NCI-H510A (cell line): ENCODE results near the gene ARHGAP8.

Experiments
- DNase-seq: peaks from one replicate; lab custom pipeline; 2025; lab: John Stamatoyannopoulos, UW

ARHGAP8 gene

GRCh38 chr22:44726439-44726838, 25.9 kb upstream of the ARHGAP8 start:
- no peak for DNase-seq

- no peak for DNase-seq
Measured at GRCh38 chr22:44727148-44727547, 25.2 kb upstream of the ARHGAP8 start.

GRCh38 chr22:44727709-44728108, 24.7 kb upstream of the ARHGAP8 start:
- DNase-seq, result no peak

DNA sequence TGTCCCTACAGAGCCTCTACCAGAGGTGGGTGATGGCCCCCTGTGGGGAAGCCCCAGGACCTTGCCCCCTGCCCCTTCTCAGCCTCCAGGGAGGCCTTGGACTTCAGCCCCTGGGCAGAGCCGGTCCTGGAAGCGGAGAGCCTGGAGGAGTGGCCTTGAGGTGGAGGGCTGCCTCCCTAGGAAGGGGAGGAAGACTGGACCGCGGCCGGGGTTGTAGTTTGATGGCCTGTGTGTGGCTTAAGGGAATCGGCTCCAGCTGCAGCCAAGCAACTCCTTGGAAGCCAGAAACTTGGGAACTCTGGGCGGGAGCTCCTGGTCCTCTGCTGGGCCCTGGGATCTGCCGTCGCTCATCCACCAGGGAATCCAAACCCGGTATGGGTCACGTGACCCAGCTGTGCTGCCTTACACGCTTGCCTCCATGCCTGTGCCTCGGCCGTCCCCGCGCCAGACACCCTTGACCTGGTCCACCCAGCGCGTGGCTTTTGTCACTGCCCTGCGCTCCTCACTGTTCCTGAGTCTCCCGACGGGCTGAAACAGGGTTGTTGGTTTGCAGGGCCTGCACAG, 23.5 kb upstream of the ARHGAP8 start:
- DNase-seq, result no peak

DNA sequence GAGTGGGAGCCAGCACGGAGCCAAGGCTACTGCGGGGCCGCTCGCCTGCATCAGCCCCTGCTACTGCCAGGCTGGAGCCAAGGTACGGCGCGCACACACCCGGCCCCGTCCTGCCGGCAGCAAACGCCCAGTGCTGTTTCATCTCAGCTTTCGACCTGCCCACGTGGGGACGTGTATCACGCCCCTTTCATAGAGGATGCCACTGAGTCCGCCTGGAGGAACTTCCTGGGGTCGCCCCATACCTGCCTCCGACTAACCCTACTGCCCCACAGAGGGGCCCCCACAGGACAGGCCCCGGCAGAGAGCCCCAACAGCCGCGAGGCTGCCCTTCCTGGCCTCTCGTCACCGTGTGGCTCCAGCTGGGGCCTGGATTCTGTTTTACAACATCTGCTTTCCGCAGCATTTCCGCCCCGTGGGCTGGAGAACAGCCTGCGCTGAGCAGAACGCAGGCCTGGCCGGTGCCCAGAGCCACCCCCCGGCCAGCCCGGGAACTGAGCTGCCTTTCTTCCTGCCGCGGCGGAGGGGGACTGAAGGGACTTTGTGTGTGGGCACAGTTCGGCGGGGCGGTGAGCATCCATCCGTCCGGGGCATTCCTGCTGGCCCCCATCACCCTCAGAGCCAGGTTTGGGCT, 22.9 kb upstream of the ARHGAP8 start:
- DNase-seq, result no peak

DNA sequence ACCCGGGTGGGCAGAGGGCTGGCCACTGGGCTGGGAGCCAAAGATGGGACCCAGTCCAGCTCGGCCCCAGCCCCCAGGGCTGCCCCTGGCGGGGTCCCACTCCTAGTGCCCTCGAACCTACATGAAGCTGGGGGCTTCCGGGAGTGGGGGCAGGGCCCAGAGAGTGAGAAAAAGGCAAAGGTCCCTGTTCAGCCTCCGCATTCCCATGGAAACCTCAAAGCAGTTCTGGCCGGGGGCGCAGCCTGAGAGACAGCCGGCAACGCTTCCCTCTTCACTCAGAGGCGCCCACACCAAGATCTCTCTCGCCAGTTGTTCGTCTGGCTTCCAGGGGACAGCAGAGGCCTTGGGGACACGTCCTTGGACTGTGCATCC, 22.4 kb upstream of the ARHGAP8 start:
- no peak for DNase-seq

GRCh38 chr22:44730490-44731356, 21.7 kb upstream of the ARHGAP8 start:
- no peak for DNase-seq

- DNase-seq, result no peak
Measured at GRCh38 chr22:44731357-44731970, 20.9 kb upstream of the ARHGAP8 start.

GRCh38 chr22:44732017-44732561, 20.3 kb upstream of the ARHGAP8 start:
- DNase-seq, result no peak

GRCh38 chr22:44732661-44733060, 19.7 kb upstream of the ARHGAP8 start:
- no peak for DNase-seq

DNA sequence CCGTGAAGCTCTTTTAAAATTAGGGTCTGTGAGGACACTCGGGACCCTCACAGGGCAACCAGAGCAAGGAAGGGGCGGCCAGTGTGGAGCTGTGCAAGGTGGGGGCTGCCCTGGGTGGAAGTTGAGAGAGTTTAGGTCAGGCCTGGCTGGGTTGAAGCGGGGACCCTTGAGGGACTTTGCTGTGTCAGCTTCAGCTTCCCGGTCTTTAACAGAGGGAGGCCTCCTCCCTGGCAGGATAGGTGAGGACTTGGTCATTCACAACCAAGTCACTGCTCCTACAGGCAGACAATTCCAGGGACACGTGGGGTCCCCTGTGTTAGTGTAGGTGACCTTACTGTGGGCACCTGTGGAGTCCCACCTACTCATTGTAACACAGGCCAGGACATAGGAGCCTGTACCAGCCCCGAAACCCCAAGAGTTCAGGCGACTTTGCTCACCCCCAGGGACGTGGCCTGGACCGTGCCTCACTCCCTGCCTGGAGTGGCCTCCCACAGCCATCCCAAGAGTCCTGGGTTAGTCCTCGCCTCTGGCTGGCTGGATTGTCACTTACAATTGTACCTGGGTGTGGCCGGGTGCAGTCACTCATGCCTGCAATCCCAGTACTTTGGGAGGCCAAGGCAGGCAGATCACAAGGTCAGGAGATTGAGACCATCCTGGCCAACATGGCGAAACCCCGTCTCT, 18.8 kb upstream of the ARHGAP8 start:
- DNase-seq, result no peak

DNA sequence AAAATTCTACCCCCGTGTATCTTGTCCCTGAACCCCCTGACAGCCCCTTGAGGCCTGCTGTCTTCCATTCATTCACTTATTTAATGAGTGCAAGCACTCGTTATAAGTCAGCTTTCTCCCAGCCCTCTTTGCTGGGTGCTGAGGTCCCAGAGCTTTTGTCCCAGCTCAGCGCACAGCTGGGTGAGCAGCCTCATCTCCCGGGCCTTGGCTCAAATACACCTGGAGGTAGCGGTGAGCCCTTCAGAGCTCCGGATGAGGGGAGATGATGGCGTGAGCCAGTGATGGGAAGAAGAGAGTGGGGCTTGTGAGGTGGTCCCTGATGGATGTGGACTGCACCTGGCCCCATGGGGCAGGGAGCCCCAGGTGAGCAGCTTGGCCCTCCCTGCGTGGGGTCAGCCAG, 18.1 kb upstream of the ARHGAP8 start:
- DNase-seq, result no peak

DNA sequence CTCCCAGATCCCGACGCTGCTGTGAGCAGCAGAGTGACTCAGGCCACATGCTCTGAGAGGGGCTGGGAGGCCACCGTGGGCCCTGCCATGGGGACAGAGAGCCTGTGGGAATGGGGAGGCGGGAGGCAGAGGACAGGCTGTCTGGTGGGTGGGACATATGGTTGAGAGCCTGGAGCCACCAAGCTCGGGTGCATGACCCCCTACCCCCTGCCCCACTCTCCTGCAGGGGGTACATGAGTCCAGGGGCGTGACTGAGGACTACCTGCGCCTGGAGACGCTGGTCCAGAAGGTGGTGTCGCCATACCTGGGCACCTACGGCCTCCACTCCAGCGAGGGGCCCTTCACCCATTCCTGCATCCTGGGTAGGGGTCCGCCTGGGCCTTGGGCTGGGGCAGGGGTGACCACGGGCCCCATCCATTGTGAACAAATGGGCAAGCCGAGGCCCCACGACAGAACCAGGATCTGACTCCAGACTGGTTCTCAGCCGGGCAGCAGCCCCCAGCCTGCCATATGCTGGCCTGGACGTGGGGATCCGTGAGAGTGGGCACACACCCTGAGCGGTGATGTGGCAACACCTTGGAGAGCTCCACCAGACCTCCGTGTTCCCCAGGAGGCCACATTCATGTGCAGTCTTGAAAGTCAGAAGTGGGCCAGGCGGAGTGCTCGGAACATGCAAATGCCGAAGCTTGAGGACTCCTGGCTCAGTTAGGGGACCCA, 17.4 kb upstream of the ARHGAP8 start:
- no peak for DNase-seq

DNA sequence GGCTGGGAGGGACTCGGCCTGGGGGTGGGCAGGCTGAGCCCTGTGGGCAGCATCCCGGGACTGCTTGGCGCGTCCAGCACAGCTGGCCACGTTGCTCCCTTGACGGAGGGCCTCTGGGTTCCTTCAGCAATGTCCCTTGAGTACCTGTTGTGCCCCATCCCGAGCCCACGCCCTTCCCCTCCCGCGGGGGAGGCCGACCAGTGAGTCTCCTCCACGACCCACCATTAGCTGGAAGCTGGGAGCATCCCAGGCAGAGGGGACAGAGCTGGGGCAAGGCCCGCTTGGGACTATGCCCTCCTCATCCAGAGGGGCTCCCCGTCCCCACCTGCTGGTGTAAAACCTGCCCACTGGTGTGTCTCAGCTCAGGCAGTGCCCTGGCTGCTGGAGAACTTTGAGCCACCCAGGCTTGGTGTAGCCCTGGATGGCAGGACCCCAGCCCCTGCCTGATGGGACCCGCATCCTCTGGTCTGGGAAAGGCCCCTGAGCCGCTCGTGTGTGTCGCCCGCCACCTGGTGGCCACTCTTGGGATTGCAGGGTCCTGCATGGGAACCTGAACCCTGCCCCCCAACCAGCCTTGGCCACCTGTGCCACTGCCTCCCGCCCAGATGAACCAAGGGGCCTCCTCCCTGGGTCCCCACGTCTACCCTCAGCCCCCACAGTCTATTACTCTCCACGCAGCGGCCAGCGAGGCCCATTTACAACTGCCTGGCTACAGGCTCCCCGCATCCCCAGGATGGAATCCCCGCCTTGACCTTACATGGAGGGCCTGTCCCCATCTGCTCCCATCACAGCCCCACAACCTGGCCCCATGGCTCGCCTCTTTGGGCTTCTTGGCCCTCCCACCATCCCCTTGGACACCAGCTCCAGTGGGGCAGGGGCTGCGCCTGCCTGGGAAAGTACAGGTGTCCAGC, 16.6 kb upstream of the ARHGAP8 start:
- no peak for DNase-seq

- no peak for DNase-seq
Measured at GRCh38 chr22:44736581-44737405, 15.6 kb upstream of the ARHGAP8 start.

DNA sequence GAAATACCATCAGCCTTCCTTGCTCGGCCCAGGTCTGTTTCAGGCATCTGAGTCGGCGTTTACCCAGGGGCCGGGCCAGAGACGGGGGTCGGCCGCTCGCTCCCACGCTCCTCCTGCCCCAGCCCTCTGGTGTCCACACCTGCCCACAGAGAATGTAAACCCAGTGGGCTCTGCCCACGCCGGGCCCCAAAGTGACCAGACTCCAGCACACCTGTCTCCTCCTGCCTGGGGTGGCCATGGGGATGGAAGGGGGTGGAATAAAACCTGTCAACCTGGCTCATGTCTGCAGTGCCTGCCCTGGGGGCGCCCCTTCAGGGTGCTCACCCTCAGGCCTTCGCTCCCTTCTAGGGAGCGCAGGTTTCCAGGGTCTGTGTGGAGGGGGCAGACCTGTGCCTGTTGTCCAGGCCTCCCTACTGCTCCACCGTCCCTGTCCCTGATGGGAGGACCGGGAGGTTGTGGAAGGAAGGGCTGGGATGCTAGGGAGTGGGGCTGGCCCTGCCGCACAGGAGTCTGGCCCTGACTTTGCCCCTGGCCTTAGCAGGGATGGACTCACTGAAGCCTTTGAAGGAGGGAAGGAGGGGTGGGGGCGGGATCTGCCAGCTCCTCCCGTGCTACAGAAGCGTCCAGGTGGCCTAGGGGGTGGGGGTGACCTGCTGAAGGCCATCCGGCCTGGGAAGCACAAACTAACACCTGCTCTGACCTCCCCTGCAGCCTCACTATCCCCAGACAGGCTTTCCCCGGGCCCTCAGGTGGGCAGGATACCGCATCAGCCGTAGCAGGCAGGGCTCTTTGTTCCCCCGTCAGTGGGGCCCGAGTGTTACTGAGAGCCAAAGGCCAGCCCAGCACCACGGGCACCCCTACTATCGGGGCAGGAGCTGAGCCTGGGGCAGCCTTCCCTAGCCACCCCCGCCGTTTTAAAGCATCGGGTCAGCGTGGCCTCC, 14.7 kb upstream of the ARHGAP8 start:
- no peak for DNase-seq

DNA sequence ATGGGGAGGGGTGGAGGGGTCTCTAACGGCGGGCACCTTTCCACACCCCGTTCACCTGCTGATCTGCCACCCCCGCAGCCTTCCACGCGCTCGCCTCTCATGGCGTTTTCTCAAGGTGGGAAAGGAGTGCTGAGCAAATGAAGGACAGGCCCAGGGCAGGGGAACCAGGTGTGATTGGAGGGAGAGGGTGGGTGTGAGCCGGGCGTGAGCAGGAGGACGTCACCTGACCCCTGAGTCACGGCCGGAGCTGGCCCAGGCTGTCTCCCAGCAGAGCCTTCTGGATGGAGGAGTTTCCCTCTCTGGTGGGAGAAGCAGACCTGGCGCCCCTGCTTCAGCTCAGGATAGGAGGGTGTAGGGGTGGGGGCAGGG, 14.0 kb upstream of the ARHGAP8 start:
- no peak for DNase-seq

DNA sequence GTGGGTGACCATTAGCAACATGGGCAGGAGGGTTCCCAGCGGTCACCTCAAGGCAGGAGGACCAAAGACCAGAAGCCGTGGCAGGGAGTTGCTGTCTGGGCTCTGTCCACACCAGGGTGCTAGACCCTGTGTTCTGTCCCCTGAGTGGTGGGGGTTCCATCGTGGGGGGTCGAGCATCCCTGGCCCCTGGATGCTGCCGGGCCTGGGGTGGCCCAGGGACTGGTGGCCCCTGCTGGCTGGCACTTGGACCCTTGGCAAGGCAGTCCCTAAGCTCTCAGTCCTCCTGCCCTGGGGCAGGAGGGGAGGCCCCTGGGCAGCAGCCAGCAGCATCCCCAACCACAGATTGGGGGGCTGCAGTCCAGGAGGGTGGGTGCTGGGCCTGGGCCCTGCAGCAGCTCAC, 13.4 kb upstream of the ARHGAP8 start:
- no peak for DNase-seq
